NCI-H510A (cell line): ENCODE measurements around the gene AADAC.
"Not testable (repeated sequence)": the region's sequence is repeated elsewhere in the genome, so short reads cannot be mapped to it uniquely, and the experiment has no call there.

Experiments used
- DNase-seq: peaks from one replicate; lab custom pipeline; 2025; lab: John Stamatoyannopoulos, UW

The AADAC gene

GRCh38 chr3:151813799-151814198 is at the start of gene AADAC:
AADAC (plus strand) TSS chr3:151814116; CDS start chr3:151814163, 47 bp downstream.
- DNase-seq: no peak

- DNase-seq: not testable (repeated sequence)
Measured at GRCh38 chr3:151764699-151765098, 49.2 kb upstream of the AADAC start.

GRCh38 chr3:151765685-151766084 is 48.2 kb upstream of the AADAC start:
- DNase-seq: no peak

- no peak for DNase-seq
Measured at GRCh38 chr3:151766454-151766853, 47.5 kb upstream of the AADAC start.

GRCh38 chr3:151768393-151768930 is 45.5 kb upstream of the AADAC start:
- no peak for DNase-seq

- DNase-seq: no peak
Measured at GRCh38 chr3:151769175-151769574, 44.7 kb upstream of the AADAC start.

- DNase-seq: no peak
Measured at GRCh38 chr3:151770956-151771355, 43.0 kb upstream of the AADAC start.

- DNase-seq: no peak
Measured at GRCh38 chr3:151772825-151773480, 41.0 kb upstream of the AADAC start.

GRCh38 chr3:151774235-151774634 is 39.7 kb upstream of the AADAC start:
- DNase-seq: no peak

- no peak for DNase-seq
Measured at GRCh38 chr3:151774910-151775309, 39.0 kb upstream of the AADAC start.

- no peak for DNase-seq
Measured at GRCh38 chr3:151775314-151776258, 38.3 kb upstream of the AADAC start.

GRCh38 chr3:151776259-151776740 is 37.6 kb upstream of the AADAC start:
- no peak for DNase-seq

- DNase-seq: no peak
Measured at GRCh38 chr3:151777880-151778279, 36.0 kb upstream of the AADAC start.

- no peak for DNase-seq
Measured at GRCh38 chr3:151787626-151788025, 26.3 kb upstream of the AADAC start.

GRCh38 chr3:151788401-151788800 is 25.5 kb upstream of the AADAC start:
- no peak for DNase-seq

GRCh38 chr3:151789853-151790463 is 24.0 kb upstream of the AADAC start:
- DNase-seq: no peak

- DNase-seq: not testable (repeated sequence)
Measured at GRCh38 chr3:151790763-151791162, 23.2 kb upstream of the AADAC start.

- DNase-seq: no peak
Measured at GRCh38 chr3:151792411-151792810, 21.5 kb upstream of the AADAC start.

- DNase-seq: no peak
Measured at GRCh38 chr3:151793636-151794035, 20.3 kb upstream of the AADAC start.

GRCh38 chr3:151794080-151794479 is 19.8 kb upstream of the AADAC start:
- no peak for DNase-seq

GRCh38 chr3:151795276-151795675 is 18.6 kb upstream of the AADAC start:
- DNase-seq: no peak

- DNase-seq: no peak
Measured at GRCh38 chr3:151796105-151796680, 17.7 kb upstream of the AADAC start.
